AML-193 (cell line): ENCODE measurements around the gene ARVCF.
A peak's percentile ranks its signal among the peaks of the same experiment; 100 is the strongest.

Experiments
- DNase-seq, 2 experiments: peaks; one replicate each; lab custom pipeline; 2025; lab: John Stamatoyannopoulos, UW

The ARVCF gene

GRCh38 chr22:19973551-19974267, 42.9 kb downstream of the ARVCF start:
- no peak for DNase-seq

GRCh38 chr22:19972652-19973550, 43.7 kb downstream of the ARVCF start:
- no peak for DNase-seq

GRCh38 chr22:19972251-19972650, 44.4 kb downstream of the ARVCF start:
- DNase-seq = no peak

GRCh38 chr22:19971276-19972124, 45.1 kb downstream of the ARVCF start:
- no peak for DNase-seq

- DNase-seq = peak; percentile 42 to 44
Measured at GRCh38 chr22:19970479-19971275, 45.9 kb downstream of the ARVCF start.

- DNase-seq = no peak
Measured at GRCh38 chr22:19970031-19970478, 46.6 kb downstream of the ARVCF start.

- DNase-seq = no peak
Measured at GRCh38 chr22:19969141-19969928, 47.3 kb downstream of the ARVCF start.

GRCh38 chr22:19968450-19968891, 48.2 kb downstream of the ARVCF start:
- DNase-seq = no peak

- DNase-seq = no peak
Measured at GRCh38 chr22:19967850-19968449, 48.7 kb downstream of the ARVCF start.

- DNase-seq = no peak
Measured at GRCh38 chr22:19966908-19967750, 49.5 kb downstream of the ARVCF start.

GRCh38 chr22:19965771-19966709, 50.6 kb downstream of the ARVCF start:
- DNase-seq = peak; percentile 38 to 39

GRCh38 chr22:19964701-19965386, 51.8 kb downstream of the ARVCF start:
- no peak for DNase-seq

- no peak for DNase-seq
Measured at GRCh38 chr22:19963863-19964642, 52.6 kb downstream of the ARVCF start.

- DNase-seq = no peak
Measured at GRCh38 chr22:19962909-19963806, 53.5 kb downstream of the ARVCF start.

GRCh38 chr22:19962246-19962908, 54.2 kb downstream of the ARVCF start:
- peak; percentile 18 to 35 for DNase-seq
